GM18951 (cell line): Measurements from ENCODE around the gene DLST.

Experiments
- POLR2A ChIP-seq: IDR thresholded peaks from 4 replicates; pipeline ENCODE4 v1.6.1; 2011; ENCODE audit warnings: mild to moderate bottlenecking; ENCODE audit not compliant: insufficient read length, insufficient read depth; ENCODE audit errors: extremely low read depth
- in situ Hi-C: fragments of 300-500 bp; cut with MboI; formaldehyde crosslinking; loops from one replicate; pipeline ENCODE4 v1.12.0; 2022; ENCODE audit warnings: low sequenced_read_pairs, mixed read lengths, inconsistent platforms; ENCODE audit not compliant: unreplicated experiment

Gene DLST

DNA sequence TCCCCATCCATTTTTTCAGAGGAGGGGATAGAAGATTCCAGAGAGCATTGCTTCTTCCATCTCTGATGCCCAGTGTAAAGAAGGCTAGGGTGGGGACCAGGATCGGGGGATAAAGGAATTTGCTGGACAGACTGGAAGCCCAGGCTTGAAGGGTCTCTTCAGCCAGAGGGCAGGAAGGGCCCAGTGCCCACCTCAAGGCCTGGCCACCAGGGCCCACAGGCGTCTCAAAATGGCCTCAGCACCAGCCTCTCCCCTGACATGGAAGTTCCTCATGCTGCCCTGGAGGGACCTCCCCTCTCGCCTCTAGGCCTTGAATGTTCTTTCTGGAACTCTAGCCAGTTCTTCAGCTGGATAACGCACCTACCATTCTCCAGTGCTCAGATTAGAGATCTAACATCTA lies 38.6 kb downstream of the DLST start:
- no peak for TF ChIP-seq POLR2A
- in situ Hi-C loops, result loop anchor here (25.0 kb wide), 1 partner anchor 367 kb away; the partner anchor contains the start of gene FOS

- no peak for TF ChIP-seq POLR2A
- in situ Hi-C loops, result loop anchor here (25.0 kb wide), 1 partner anchor 366 kb away; the partner anchor contains the start of gene FOS
These were observed 39.4 kb downstream of the DLST start for GRCh38 chr14:74921053-74921620.

GRCh38 chr14:74921987-74922751 lies 40.5 kb downstream of the DLST start:
- in situ Hi-C loops, result loop anchor here (25.0 kb wide), 1 partner anchor 365 kb away; the partner anchor contains the start of gene FOS
- TF ChIP-seq POLR2A, result no peak

- peak; percentile 55 for TF ChIP-seq POLR2A
- in situ Hi-C loops, result loop anchor here (25.0 kb wide), 1 partner anchor 364 kb away; the partner anchor contains the start of gene FOS
These were observed 41.2 kb downstream of the DLST start, which contains the start of gene RPS6KL1 for GRCh38 chr14:74922752-74923401. Gene RPS6KL1 (minus strand): TSS chr14:74923260. CDS start chr14:74921541, 1,719 bp downstream.

- in situ Hi-C loops, result loop anchor here (25.0 kb wide), 1 partner anchor 363 kb away; the partner anchor contains the start of gene FOS
- no peak for TF ChIP-seq POLR2A
These were observed 42.3 kb downstream of the DLST start for GRCh38 chr14:74924061-74924460.

DNA sequence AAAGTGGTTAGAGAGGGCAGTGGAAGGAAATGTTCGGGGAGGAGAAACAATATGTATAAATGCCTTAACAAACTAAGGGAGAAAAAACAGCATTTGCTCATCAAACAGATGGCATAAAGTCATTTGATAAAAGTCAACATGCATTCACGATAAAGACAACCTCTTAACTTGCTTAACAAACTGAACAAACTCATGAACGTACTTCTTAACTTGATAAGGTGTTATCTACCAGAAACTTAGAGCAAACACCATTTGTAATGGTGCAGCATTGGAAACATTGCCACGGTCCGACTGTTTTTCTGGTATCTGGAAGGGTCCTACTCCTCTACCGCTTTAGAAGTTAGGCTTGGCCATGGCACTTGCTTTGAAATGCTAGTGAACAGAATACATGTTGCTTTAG lies 45.5 kb downstream of the DLST start:
- in situ Hi-C loops, result no loop called here
- no peak for TF ChIP-seq POLR2A

- in situ Hi-C loops, result no loop called here
These were observed 47.5 kb downstream of the DLST start for GRCh38 chr14:74929242-74929641.

DNA sequence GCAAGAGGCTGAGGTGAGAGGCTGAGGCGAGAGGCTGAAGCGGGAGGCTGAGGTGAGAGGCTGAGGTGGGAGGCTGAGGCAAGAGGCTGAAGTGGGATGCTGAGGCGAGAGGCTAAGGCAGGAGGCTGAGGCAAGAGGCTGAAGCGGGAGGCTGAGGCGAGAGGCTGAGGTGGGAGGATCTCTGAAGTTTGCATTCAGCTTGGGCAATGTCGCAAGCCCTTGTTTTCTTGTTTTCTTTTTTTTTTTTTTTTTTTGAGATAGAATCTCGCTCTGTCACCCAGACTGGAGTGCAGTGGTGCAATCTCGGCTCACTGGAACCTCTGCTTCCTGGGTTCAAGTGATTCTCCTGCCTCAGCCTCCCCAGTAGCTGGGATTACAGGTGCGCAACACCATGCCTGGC lies 50.0 kb downstream of the DLST start:
- in situ Hi-C loops, result loop anchor here (10.0 kb wide), 1 partner anchor 153 kb away; no protein-coding TSS in a partner anchor

More at GRCh38 chr14:74929242-74929641, 47.5 kb downstream of the DLST start:
- TF ChIP-seq POLR2A, result no peak

DNA sequence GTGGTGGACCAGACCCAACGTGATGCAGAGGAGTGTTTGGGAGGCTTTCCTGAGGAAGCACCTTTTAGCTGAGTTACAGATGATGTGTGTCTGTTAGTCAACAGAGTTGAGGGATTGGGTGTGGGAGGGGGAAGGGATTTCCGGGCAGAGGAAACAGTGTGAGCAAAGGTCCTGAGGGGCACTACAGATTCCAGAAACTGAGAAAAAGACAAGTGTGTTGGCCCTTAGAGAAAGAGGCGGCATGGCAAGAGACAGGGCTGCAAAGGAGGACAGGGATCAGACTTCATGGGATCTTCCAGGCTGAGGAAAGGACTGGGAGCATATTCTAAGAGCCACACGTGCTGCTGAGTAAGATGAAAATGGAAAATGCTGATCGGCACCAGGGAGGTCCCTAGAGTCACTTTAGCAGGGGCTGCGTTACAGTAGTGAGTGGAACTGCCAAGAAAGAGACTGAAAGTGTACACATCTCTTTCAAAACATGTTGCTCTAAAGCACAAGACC lies 50.7 kb downstream of the DLST start:
- TF ChIP-seq POLR2A, result no peak
- in situ Hi-C loops, result loop anchor here (10.0 kb wide), 1 partner anchor 152 kb away; no protein-coding TSS in a partner anchor

DNA sequence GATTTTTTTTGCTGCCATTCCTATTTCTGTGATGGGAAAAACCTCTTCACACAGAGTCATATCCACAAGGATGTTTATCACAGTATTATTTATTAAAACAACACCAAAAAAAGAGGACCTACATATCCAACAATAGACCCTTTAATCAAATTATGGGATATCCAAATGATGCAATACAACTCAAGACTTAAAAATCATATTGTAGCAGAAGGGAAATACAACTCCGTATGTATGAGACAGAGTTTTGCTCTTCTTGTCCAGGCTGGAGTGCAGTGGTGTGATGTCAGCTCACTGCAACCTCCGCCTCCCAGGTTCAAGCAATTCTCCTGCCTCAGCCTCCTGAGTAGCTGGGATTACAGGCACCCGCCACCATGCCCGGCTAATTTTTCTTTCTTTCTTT lies 51.2 kb downstream of the DLST start:
- in situ Hi-C loops, result loop anchor here (10.0 kb wide), 1 partner anchor 152 kb away; no protein-coding TSS in a partner anchor

DNA sequence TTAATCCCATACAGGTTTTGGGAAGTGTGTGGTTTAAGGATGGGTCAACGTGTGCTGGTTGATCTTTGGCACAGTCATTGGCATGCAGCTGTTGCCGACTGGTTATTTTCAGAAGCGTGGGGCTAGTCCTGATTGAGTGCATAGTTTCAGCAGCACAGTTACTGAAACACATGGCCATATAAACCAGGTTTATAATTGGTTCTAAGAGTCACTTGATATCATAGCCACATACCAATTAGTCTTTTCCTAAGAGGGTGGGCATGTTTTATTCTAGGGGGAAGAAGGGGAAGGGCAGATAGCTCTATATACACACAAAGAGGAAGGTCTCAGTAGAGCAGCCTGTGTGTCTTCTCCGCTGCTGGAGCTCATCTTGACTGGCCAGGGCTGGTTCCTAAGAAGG lies 52.3 kb downstream of the DLST start:
- TF ChIP-seq POLR2A, result no peak
- in situ Hi-C loops, result loop anchor here (10.0 kb wide), 1 partner anchor 151 kb away; no protein-coding TSS in a partner anchor

GRCh38 chr14:74934476-74935359 lies 53.0 kb downstream of the DLST start:
- in situ Hi-C loops, result loop anchor here (10.0 kb wide), 1 partner anchor 150 kb away; no protein-coding TSS in a partner anchor
- no peak for TF ChIP-seq POLR2A
